ENCODE results near the gene GSTCD. TPM values are rescaled to one million over a fixed set of nuclear protein-coding genes. Genes with fewer than 3 reads are reported as not detected.

GSTCD gene
- total RNA-seq, 1 experiment from 2014 or later, result 17.9 TPM

GRCh38 chr4:105755375-105755774 is 46.8 kb downstream of the GSTCD start:
- Mint-ChIP-seq H3K27me3 (ENCODE audit: low read depth) (no peaks in the 10 kb centered on the region), H3K4me1 (no peaks in the 10 kb centered on the region), H3K27ac (no peak overlapping the region)

More at GRCh38 chr4:105755375-105755774, 46.8 kb downstream of the GSTCD start:
- no peaks in the 10 kb centered on the region for H3K27me3 ChIP-seq (ENCODE audit: insufficient read depth, low read length)
- no peak overlapping the region for H2BK5ac ChIP-seq (ENCODE audit: insufficient read length, low read length)
- no peaks in the 10 kb centered on the region for H3K36me3 Mint-ChIP-seq (ENCODE audit: insufficient read depth in 1 of 3, low read depth in 3 of 3)
- H3K4me3 Mint-ChIP-seq, result no peak overlapping the region
- no peaks in the 10 kb centered on the region for H3K9me3 ChIP-seq (ENCODE audit: control insufficient read depth, low read depth, low read length)
- H3K56ac ChIP-seq (ENCODE audit: insufficient read length, low read depth, low read length), result no peak overlapping the region
- H2BK12ac ChIP-seq (ENCODE audit: insufficient read length, low read depth, low read length), result no peak overlapping the region
- no peak overlapping the region for H3K9ac ChIP-seq (ENCODE audit: extremely low read depth, insufficient read length, low read length)
- no peaks in the 10 kb centered on the region for H3K79me1 ChIP-seq (ENCODE audit: insufficient read depth, low read depth, low read length, poor library complexity, severe bottlenecking)
- no peak overlapping the region for H3K4ac ChIP-seq (ENCODE audit: low read depth, low read length)
- no peaks in the 10 kb centered on the region for H3K79me2 ChIP-seq (ENCODE audit: insufficient read depth, low read length)
- H4K5ac ChIP-seq (ENCODE audit: insufficient read length, low read depth, low read length), result no peak overlapping the region
- no peak overlapping the region for H3T11ph ChIP-seq (ENCODE audit: low read length)
- H3K27ac ChIP-seq (ENCODE audit: insufficient read length, low read depth, low read length), result no peak overlapping the region
- H4K8ac ChIP-seq (replicated peaks; ENCODE audit: insufficient read length, low read depth, low read length), result no peak overlapping the region
- no peak overlapping the region for H3K4me2 ChIP-seq (ENCODE audit: insufficient read depth, insufficient read length, low read length)
- H2BK120ac ChIP-seq (ENCODE audit: low read depth, low read length, poor library complexity, severe bottlenecking), result no peak overlapping the region
- no peak overlapping the region for H4K91ac ChIP-seq (ENCODE audit: insufficient read length, low read depth, low read length)
- H2BK15ac ChIP-seq (ENCODE audit: low read depth, low read length), result no peak overlapping the region
- H3K14ac ChIP-seq (ENCODE audit: insufficient read depth, low read length), result no peak overlapping the region
- H2AFZ ChIP-seq (ENCODE audit: low read length), result no peak overlapping the region
- no peak overlapping the region for H2BK20ac ChIP-seq (ENCODE audit: low read depth, low read length, poor library complexity, severe bottlenecking)
- no peak overlapping the region for H3K18ac ChIP-seq (ENCODE audit: insufficient read length, low read depth, low read length)
- no peaks in the 10 kb centered on the region for H3K4me1 ChIP-seq (ENCODE audit: insufficient read depth, low read length)
- no peak for DNase-seq
- H3K9me3 Mint-ChIP-seq, result no peaks in the 10 kb centered on the region
- no peaks in the 10 kb centered on the region for H4K20me1 ChIP-seq (ENCODE audit: control insufficient read depth, insufficient read depth, insufficient read length)
- H2AK5ac ChIP-seq (ENCODE audit: insufficient read length, low read length), result no peak overlapping the region
- H3K23ac ChIP-seq (ENCODE audit: insufficient read length, low read depth, low read length), result no peak overlapping the region
- TF ChIP-seq CTCF (conservative IDR thresholded peaks at IDR 0.05), result no peak
- no peaks in the 10 kb centered on the region for H3K23me2 ChIP-seq (ENCODE audit: insufficient read length, low read depth, low read length, poor library complexity, severe bottlenecking)
